ENCODE results near the gene TLE6. TPM values are rescaled to one million over a fixed set of nuclear protein-coding genes. Genes with fewer than 3 reads are reported as not detected.

The TLE6 gene
- polyA plus RNA-seq, 1 donor = 0.70 TPM

Other genes starting within 250 kb of the TLE6 start
- gene SLC39A3, start 237.5 kb upstream of the TLE6 start, polyA plus RNA-seq (ENCODE audit: insufficient read length) = 13.4 TPM
- 91.3 TPM for gene SGTA, start 194.3 kb upstream of the TLE6 start, polyA plus RNA-seq (ENCODE audit: insufficient read length)
- 44.7 TPM for gene THOP1, start 192.1 kb upstream of the TLE6 start, polyA plus RNA-seq (ENCODE audit: insufficient read length)
- gene ZNF554, start 157.7 kb upstream of the TLE6 start, polyA plus RNA-seq (ENCODE audit: insufficient read length) = 5.3 TPM
- gene ZNF555, start 136.1 kb upstream of the TLE6 start, polyA plus RNA-seq (ENCODE audit: insufficient read length) = 12.6 TPM
- gene ZNF556, start 110.2 kb upstream of the TLE6 start, polyA plus RNA-seq (ENCODE audit: insufficient read length) = 50.9 TPM
- gene ZNF57, start 76.6 kb upstream of the TLE6 start, polyA plus RNA-seq (ENCODE audit: insufficient read length) = 2.5 TPM
- gene ZNF77, start 32.6 kb upstream of the TLE6 start, polyA plus RNA-seq (ENCODE audit: insufficient read length) = 4.5 TPM
- 29.3 TPM for gene TLE2, start 51.7 kb downstream of the TLE6 start, polyA plus RNA-seq (ENCODE audit: insufficient read length)
- 800 TPM for gene TLE5, start 84.9 kb downstream of the TLE6 start, polyA plus RNA-seq (ENCODE audit: insufficient read length)
- gene GNA11, start 116.8 kb downstream of the TLE6 start, polyA plus RNA-seq (ENCODE audit: insufficient read length) = 54.7 TPM
- 1.6 TPM for gene GNA15, start 158.5 kb downstream of the TLE6 start, polyA plus RNA-seq (ENCODE audit: insufficient read length)
- 0.56 TPM for gene S1PR4, start 201.2 kb downstream of the TLE6 start, polyA plus RNA-seq (ENCODE audit: insufficient read length)
- gene NCLN, start 208.4 kb downstream of the TLE6 start, polyA plus RNA-seq (ENCODE audit: insufficient read length) = 26.0 TPM
- 0.15 TPM for gene CELF5, start 247.1 kb downstream of the TLE6 start, polyA plus RNA-seq (ENCODE audit: insufficient read length)

All from forelimb muscle (tissue), 1 donor.